Transverse colon (tissue), 3 donors: Measurements from ENCODE around the gene PRPF6.

Source experiments
- CTCF ChIP-seq, 5 experiments: fragments of 200-600 bp in 3 of 5; fragments of 450-650 bp in 2 of 5; sonication (generic) in 3 of 5; IDR thresholded peaks; 1 replicate in 2 of 5; 2 replicates in 3 of 5; pipeline ENCODE4 v1.5.1; 2016 to 2017; ENCODE audit warnings: antibody characterized with exemption in 5 of 5, inconsistent platforms in 3 of 5, mild to moderate bottlenecking in 2 of 5, moderate library complexity in 1 of 5
- POLR2A ChIP-seq: fragments of 450-650 bp; IDR thresholded peaks from one replicate; pipeline ENCODE4 v1.6.1; 2016; ENCODE audit warnings: antibody characterized with exemption, mild to moderate bottlenecking, moderate library complexity

- no peak for TF ChIP-seq CTCF (IDR thresholded peaks at IDR 0.05)
- TF ChIP-seq POLR2A, result no peak
Observed at GRCh38 chr20:64073476-64074183, 92.7 kb downstream of the PRPF6 start.
